ENCODE measurements around the gene ALDH5A1.

Gene ALDH5A1

DNA sequence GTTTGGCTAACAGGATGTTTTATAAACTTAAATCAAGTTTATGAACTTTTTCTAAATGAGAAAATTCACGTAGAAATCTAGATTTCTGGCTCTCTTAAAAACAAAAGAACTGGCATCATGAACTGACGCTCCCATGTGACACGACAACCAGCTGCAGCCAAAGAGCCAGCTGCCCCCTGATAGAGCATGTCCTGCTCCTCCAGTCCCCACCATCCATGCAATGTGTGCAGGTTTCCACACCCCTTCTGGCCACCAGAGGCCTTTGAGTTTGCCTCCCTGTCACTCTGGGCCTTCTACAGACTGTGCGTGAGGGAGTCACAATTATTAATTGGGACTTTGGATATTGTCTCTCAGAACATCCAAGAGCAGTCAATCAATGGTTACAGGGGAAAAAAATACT lies 3.8 kb upstream of the ALDH5A1 start:
- no peak overlapping the region for H3K4me3 ChIP-seq (ENCODE audit: control insufficient read depth, low read depth, low read length)
- TF ChIP-seq CTCF (conservative IDR thresholded peaks at IDR 0.05; ENCODE audit: control insufficient read depth, insufficient read depth, low read depth, low read length), result no peak
- no peak for DNase-seq (ENCODE audit: low read depth)

- peak; percentile 23 for TF ChIP-seq CTCF (conservative IDR thresholded peaks at IDR 0.05; ENCODE audit: control insufficient read depth, insufficient read depth, low read depth, low read length)
- no peak overlapping the region for H3K4me3 ChIP-seq (ENCODE audit: control insufficient read depth, low read depth, low read length)
- no peak for DNase-seq (ENCODE audit: low read depth)
These were observed 2.3 kb upstream of the ALDH5A1 start for GRCh38 chr6:24492475-24492874.

DNA sequence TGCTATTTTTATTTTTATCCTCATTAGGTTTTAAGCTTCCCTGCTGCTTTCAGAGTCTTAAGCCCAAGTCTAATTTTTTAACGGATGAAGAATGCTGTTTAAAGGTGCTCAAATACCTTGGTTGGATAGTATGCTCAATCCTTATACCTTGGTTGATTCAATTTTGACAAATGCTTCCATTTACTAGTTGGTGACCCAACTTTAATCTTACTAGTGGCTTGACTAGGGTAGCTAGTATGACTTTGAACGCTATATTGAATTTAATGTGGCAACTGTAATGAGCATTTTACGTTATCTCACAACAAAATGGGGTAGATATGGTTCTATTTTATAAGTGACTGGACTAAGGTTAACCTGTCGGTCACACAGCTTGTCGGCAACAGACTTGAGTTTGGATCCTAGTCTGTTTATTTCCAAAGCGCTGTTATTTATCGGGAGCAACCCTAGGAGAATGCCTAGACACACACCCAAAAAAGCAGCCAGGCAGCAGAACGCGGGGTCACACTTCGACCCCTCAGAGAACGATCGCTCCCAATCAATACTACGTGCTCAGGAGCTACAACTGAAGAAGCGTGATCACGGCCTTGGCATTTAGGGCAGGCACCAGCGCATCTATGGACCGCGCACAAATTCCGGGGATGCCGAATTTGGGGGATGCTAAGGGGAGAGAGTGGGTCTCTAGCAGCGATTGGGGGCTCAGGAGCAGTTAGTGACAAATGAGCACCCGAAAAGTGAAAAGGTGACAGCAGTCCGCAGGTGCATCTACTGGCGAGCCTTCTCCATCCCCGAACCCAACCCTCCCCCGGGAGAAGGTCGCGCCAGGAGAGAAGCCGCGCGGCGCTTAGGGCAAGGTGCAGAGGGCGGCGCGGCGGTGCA lies 586 bp upstream of the ALDH5A1 start:
- TF ChIP-seq CTCF (conservative IDR thresholded peaks at IDR 0.05; ENCODE audit: control insufficient read depth, insufficient read depth, low read depth, low read length), result no peak
- peak overlapping the region; percentile 44 for H3K4me3 ChIP-seq (ENCODE audit: control insufficient read depth, low read depth, low read length)
- no peak for DNase-seq (ENCODE audit: low read depth)

DNA sequence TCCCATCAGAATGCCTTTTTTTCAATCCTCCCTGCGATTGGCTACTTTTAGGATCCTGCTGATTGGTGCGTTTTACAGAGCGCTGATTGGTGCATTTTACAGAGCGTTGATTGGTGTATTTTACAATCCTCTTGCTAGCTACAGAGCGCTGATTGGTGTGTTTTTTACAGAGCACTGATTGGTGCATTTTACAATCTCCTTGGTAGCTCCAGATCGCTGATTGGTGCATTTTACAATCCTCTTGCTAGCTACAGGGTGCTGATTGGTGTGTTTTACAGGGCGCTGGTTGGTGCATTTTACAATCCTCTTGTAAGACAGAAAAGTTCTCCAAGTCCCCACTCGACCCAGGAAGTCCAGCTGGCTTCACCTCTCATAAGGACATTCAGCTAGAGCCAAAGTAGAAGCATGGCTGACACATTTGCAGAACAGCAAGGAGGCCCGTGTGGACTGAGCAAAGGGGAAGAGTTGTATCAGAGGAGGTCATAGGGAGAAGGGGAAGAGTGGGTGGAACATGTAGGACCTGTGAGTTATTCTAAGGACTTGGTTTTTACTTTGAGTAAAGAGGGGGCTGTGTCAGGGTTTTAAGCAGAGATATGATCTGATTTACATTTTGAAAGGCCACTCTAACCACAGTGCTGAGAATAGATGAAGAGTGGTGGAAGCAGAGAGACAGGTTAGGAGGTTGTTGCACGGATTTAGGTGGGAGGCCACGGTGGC lies 2.6 kb downstream of the ALDH5A1 start:
- no peak for DNase-seq (ENCODE audit: low read depth)
- no peak for TF ChIP-seq CTCF (conservative IDR thresholded peaks at IDR 0.05; ENCODE audit: control insufficient read depth, insufficient read depth, low read depth, low read length)
- no peak overlapping the region for H3K4me3 ChIP-seq (ENCODE audit: control insufficient read depth, low read depth, low read length)

DNA sequence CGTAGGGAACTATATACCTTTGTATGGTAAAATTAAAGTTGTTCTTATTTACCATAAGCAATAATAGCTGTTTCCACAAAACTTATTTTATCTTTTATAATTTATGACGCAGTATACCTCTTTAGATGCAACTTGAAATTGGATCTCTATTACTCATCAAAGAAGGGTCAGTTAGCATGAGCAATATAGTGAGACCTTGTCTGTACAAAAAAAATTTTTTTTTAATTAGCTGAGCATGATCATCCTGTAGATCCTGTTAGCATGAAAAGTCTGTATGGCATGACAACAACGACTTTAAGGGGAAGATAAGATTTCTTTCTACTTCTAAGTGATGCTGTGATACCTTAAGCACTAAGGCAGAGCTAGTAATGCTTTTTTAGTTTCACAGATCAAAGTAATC lies 5.9 kb downstream of the ALDH5A1 start:
- H3K4me3 ChIP-seq (ENCODE audit: control insufficient read depth, low read depth, low read length), result no peak overlapping the region
- TF ChIP-seq CTCF (conservative IDR thresholded peaks at IDR 0.05; ENCODE audit: control insufficient read depth, insufficient read depth, low read depth, low read length), result no peak
- no peak for DNase-seq (ENCODE audit: low read depth)

DNA sequence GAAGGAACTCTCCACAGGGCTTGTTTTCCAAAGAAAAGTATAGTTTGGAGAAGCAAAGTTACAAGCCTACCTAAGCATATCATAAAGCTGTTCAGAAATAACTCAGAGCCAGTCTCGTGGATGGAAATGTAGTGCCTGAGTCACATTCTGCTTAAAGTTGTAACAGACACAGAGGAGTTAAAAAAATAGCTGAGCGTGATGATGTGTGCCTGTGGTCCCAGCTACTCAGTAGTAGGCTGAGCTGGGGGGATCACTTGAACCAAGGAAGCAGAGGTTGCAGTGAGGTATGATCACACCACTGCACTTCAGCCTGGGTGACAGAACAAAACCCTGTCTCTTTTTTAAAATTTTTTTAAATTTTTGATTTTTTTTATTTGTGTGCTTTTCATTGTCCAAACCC lies 6.6 kb downstream of the ALDH5A1 start:
- no peak overlapping the region for H3K4me3 ChIP-seq (ENCODE audit: control insufficient read depth, low read depth, low read length)
- no peak for DNase-seq (ENCODE audit: low read depth)
- TF ChIP-seq CTCF (conservative IDR thresholded peaks at IDR 0.05; ENCODE audit: control insufficient read depth, insufficient read depth, low read depth, low read length), result no peak
